Frontal cortex (tissue), 4 donors: ENCODE results near the gene PATL2. TPM values are rescaled to one million over a fixed set of nuclear protein-coding genes. Genes with fewer than 3 reads are reported as not detected.
"Not testable (repeated sequence)": the region's sequence is repeated elsewhere in the genome, so short reads cannot be mapped to it uniquely, and the experiment has no call there.

Experiments used
- DNase-seq, 2 donors: peaks; one replicate each; pipeline ENCODE4 v3.0.0; 2012; ENCODE audit warnings: low spot score in 2 of 2
- FAIRE-seq: peaks from 2 replicates; lab custom pipeline; 2012; peaks lifted over from hg19 to GRCh38; lab: Jason Lieb, UNC
- total RNA-seq: library from RNA; depleted of rRNA; stranded (reverse); fragments of >200 nt; gene quantifications from one replicate; pipeline ENCODE4 v1.2.3, GENCODE V29; 2014
- donor health status: control.
- donor health status: control.
- donor health status: control.

PATL2 gene
- total RNA-seq, 1 donor from 2014 or later, result not detected

GRCh38 chr15:44695294-44695693 is 15.8 kb downstream of the PATL2 start:
- FAIRE-seq, result no peak
- DNase-seq, result no peak

- no peak for DNase-seq
- no peak for FAIRE-seq
These were observed 16.7 kb downstream of the PATL2 start for GRCh38 chr15:44694416-44694815.

- DNase-seq (no peak), FAIRE-seq (no peak)
These were observed 18.5 kb downstream of the PATL2 start for GRCh38 chr15:44692659-44693058.

GRCh38 chr15:44690245-44690644 is 20.9 kb downstream of the PATL2 start:
- FAIRE-seq, DNase-seq: not testable (repeated sequence)

GRCh38 chr15:44689318-44689717 is 21.8 kb downstream of the PATL2 start:
- not testable (repeated sequence) for DNase-seq, FAIRE-seq

- FAIRE-seq, DNase-seq: not testable (repeated sequence)
These were observed 28.1 kb downstream of the PATL2 start for GRCh38 chr15:44682809-44683682.

- FAIRE-seq, result no peak
- DNase-seq, result no peak
These were observed 28.9 kb downstream of the PATL2 start for GRCh38 chr15:44682211-44682610.

- DNase-seq, result no peak
- FAIRE-seq, result no peak
These were observed 34.4 kb downstream of the PATL2 start for GRCh38 chr15:44676676-44677075.

GRCh38 chr15:44675911-44676310 is 35.2 kb downstream of the PATL2 start:
- DNase-seq, result no peak
- FAIRE-seq, result no peak

- FAIRE-seq (no peak), DNase-seq (no peak)
These were observed 37.5 kb downstream of the PATL2 start for GRCh38 chr15:44673639-44674038.

GRCh38 chr15:44670087-44670950 is 40.8 kb downstream of the PATL2 start:
- DNase-seq (no peak), FAIRE-seq (no peak)

- DNase-seq, result no peak
- no peak for FAIRE-seq
These were observed 42.2 kb downstream of the PATL2 start for GRCh38 chr15:44668921-44669320.

- DNase-seq (no peak), FAIRE-seq (no peak)
These were observed 44.1 kb downstream of the PATL2 start for GRCh38 chr15:44667039-44667360.

- no peak for FAIRE-seq
- DNase-seq, result no peak
These were observed 44.7 kb downstream of the PATL2 start for GRCh38 chr15:44666210-44667038.

- peak; percentile 80 to 88 for DNase-seq
- peak; percentile 19 for FAIRE-seq
These were observed 47.5 kb downstream of the PATL2 start, which contains the start of gene SPG11 for GRCh38 chr15:44663410-44664308. Gene SPG11, minus strand, starts transcription at chr15:44663662. Its CDS starts 15 bp downstream, at chr15:44663647.

GRCh38 chr15:44662478-44663409 is 48.4 kb downstream of the PATL2 start:
- peak; percentile 32 to 38 for DNase-seq
- no peak for FAIRE-seq

GRCh38 chr15:44661576-44661975 is 49.5 kb downstream of the PATL2 start:
- FAIRE-seq, result no peak
- no peak for DNase-seq

GRCh38 chr15:44659056-44659455 is 52.1 kb downstream of the PATL2 start:
- DNase-seq (no peak), FAIRE-seq (no peak)
